C1 segment of cervical spinal cord (tissue), 14 donors: ENCODE results near the gene DDX50.
"Not testable (repeated sequence)": the region's sequence is repeated elsewhere in the genome, so short reads cannot be mapped to it uniquely, and the experiment has no call there.

ENCODE experiments used
- DNase-seq, 14 donors: peaks; one replicate each; lab custom pipeline; 2025; lab: John Stamatoyannopoulos, UW

Gene DDX50

GRCh38 chr10:68900427-68901104 lies 549 bp upstream of the DDX50 start:
- peak in 3 of 14 donors; percentile 77 to 94 (median 93) for DNase-seq

DNA sequence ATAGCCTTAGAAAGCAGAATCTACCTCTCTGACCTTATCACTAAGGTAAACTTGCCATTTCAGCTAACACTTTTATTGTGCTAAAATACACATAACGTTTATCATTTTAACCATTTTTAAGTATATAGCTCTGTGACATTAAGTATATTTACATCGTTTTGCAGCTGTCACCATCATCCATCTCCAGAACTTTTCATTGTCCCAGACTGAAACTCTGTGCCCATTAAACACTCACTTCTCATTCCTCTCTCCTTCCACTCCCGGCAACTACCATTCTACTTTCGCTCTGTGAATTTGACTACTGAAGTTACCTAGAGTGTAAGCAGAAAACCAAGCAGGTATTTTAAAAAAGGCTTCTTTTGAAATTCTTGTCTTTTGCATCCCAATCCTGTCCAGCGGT lies 1.3 kb downstream of the DDX50 start:
- DNase-seq: no peak

GRCh38 chr10:68924593-68924992 lies 23.5 kb downstream of the DDX50 start:
- DNase-seq: no peak

- no peak for DNase-seq
Observed at GRCh38 chr10:68925489-68925888, 24.4 kb downstream of the DDX50 start.

DNA sequence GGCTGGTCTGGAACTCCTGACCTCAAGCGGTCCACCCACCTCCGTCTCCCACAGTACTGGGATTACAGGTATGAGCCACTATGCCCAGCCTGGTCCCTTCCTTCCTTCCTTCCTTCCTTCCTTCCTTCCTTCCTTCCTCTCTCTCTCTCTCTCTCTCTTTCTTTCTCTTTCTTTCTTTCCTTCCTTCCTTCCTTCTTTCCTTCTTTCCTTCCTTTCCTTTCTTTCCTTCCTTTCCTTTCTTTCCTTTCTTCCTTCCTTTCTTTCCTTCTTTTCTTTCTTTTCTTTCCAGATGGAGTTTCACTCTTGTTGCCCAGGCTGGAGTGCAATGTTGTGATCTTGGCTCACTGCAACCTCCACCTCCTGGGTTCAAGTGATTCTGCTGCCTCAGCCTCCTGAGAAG lies 28.0 kb downstream of the DDX50 start:
- DNase-seq: not testable (repeated sequence)

GRCh38 chr10:68929888-68930287 lies 28.8 kb downstream of the DDX50 start:
- DNase-seq: not testable (repeated sequence)

DNA sequence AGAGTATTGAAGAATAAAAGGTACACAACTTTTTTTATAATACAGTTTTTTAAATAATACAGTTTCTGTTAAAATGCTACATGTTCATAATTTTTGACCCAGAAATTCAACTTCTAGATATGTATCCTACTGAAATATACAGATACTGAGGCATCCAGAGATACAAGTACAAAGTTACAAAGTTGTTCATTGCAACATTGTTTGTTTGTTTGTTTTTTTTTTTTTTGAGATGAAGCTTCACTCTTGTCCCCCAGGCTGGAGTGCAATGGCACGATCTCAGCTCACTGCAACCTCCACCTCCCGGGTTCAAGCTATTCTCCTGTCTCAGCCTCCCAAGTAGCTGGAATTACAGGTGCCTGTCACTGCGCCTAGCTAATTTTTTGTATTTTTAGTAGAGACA lies 31.7 kb downstream of the DDX50 start:
- DNase-seq: not testable (repeated sequence)

DNA sequence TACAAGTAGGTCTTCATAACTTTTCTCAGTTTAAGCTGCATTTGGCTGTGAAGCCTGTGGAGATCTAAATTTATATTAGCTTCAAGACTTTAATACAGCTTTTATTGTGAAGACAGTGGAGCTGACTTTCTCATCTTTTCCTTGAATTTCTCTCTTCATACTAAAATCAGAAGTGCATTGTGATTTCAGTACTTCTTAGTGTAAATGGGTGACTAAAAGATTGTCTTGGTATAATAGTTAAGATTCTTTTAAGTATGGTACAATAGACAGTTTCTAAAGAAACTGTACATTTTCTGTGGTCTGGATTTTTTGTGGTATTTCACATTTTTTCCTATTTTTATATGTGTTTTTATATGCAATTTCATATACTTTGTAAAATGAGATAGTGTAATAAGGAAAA lies 33.9 kb downstream of the DDX50 start:
- DNase-seq: no peak

DNA sequence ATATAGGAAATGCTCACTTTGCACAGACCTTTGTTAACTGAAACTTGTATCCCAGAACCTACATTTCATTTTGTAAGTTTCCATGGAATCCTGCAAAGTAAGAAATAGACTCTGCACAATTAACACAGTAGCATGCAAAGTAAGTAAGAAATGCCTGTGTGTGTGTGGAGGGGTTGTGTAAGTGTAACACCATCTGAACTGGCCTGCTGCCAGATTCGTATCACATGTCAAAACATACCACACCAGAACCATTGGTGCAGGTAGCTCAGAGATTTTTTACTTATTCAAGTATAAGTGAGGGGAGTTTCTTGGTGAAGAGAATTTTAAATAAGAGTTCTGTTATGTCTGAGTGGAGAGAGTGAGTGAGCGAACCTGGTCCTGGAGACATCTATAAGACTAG lies 37.0 kb downstream of the DDX50 start:
- no peak for DNase-seq

GRCh38 chr10:68938884-68939283 lies 37.8 kb downstream of the DDX50 start:
- DNase-seq: no peak

DNA sequence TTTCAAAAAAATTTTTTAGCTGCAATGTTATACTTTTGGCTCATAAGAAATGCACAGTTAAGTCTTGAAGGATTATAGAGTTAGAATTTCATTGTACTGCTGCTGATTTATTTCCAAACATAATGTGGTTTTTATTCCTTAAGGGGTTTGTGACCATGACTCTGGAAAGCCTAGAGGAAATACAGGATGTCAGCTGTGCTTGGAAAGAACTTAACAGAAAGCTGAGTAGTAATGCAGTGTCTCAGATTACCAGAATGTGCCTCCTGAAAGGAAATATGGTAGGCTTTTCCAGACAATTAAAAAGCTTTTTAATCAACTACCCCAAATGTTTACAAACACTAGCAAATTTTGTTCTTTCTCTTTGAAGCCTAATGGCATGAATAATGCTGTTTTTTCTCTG lies 39.8 kb downstream of the DDX50 start:
- DNase-seq: not testable (repeated sequence)

DNA sequence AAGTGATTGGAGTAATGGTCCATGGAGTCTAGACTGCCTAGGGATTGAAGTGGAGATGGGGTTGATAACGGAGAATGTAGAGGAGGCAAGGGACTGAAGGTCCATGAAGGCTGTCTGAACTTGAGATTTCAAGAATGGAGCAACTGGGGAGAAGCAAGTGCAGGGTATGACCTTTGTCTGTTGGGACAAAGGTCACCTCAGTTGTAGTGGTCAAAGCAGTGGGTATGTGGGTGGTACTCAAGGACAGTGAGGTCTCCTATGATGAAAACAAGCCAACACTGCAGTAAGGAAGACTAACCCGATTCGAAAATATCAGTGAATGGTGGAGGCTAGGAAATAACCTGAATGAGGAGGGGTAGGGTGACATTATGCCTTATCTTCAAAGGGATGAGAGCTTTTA lies 49.5 kb downstream of the DDX50 start:
- no peak for DNase-seq

DNA sequence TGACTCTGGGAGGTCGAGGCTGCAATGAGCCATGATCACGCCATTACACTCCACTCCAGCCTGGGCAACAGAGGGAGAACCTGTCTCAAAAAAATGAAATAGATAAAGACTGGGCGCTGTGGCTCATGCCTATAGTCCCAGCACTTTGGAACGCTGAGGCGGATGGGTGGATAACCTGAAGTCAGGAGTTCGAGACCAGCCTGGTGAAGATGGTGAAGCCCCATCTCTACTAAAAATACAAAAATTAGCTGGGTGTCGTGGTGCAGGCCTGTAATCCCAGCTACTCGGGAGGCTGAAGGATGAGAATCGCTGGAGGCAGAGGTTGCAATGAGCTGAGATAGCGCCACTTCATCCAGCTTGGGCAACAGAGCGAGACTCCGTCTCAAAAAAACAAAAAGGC lies 53.8 kb downstream of the DDX50 start:
- peak in 1 of 14 donors; percentile 0 for DNase-seq

DNA sequence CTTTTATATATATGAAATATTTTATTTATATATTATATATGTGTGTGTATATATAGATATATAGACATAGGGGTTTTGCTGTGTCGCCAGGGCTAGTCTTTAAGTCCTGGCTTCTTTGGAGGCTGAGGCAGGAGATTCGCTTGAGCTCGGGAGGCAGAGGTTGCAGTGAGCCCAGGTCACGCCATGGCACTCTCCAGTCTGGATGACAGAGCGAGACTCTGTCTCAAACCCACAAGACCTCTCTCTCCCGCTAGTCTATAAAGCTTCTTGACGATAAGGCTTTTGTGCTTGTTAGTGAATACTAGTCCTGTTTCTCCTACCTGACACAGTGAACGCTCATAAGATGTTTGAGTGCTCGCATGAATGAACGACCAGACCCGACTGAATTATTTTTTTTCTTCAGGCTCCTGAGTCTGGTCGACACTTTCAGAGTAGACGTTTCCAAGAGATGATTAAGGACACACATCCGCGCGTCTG lies 54.3 kb downstream of the DDX50 start:
- DNase-seq: peak in 1 of 14 donors; percentile 41

- peak; percentile 2 to 93 (median 88) for DNase-seq
Observed at GRCh38 chr10:68955832-68956532, 54.9 kb downstream of the DDX50 start, which contains the start of gene DDX21. Gene DDX21 (plus strand): TSS chr10:68956170. CDS start chr10:68956226, 56 bp downstream.

GRCh38 chr10:68957284-68957615 lies 56.1 kb downstream of the DDX50 start:
- no peak for DNase-seq

GRCh38 chr10:68957654-68958053 lies 56.5 kb downstream of the DDX50 start:
- no peak for DNase-seq

- DNase-seq: no peak
Observed at GRCh38 chr10:68959695-68960527, 58.8 kb downstream of the DDX50 start.

- DNase-seq: no peak
Observed at GRCh38 chr10:68963151-68963550, 62.0 kb downstream of the DDX50 start.

DNA sequence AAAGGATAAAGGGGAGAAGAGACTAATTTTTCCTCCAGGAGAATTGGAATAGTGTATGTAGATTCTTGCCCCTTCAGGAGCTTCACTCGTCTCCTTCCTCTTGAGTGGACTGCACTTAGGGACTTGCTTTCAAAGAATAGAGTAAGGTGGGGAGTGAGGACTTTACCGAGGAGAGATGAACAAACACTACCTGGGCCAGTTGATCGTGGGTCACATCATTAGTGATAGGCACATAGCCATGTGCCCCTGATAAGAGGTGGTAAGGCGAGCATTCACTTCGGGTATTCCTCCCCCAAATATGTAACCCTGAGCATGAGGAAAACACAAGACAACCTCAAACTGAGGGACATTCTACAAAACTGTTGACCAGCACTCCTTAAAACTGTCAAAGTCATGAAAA lies 72.9 kb downstream of the DDX50 start:
- no peak for DNase-seq

DNA sequence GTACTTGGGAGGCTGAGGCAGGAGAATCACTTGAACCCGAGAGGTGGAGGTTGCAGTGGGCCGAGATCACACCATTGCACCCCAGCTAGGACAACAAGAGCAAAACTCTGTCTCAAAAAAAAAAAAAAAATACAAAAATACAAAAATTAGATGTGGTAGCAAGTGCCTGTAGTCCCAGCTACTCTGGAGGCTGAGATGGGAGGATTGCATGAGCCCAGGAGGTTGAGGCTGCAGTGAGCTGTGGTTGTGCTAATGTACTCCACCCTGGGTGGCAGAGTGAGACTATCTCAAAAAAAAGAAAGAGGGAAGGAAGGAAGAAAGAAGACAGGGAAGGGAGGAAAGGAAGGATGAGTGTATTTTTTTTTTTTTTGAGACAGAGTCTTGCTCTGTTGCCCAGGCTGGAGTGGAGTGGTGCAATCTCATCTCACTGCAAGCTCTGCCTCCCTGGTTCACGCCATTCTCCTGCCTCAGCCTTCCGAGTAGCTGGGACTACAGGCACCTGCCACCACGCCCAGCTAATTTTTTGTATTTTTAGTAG lies 74.9 kb downstream of the DDX50 start:
- not testable (repeated sequence) for DNase-seq

GRCh38 chr10:68979738-68980137 lies 78.6 kb downstream of the DDX50 start:
- not testable (repeated sequence) for DNase-seq
